ENCODE data around the gene NAA10. TPM values are rescaled to one million over a fixed set of nuclear protein-coding genes. Genes with fewer than 3 reads are reported as not detected.
A peak's percentile ranks its signal among the peaks of the same experiment; 100 is the strongest.

The NAA10 gene
- total and polyA plus RNA-seq, 7 donors, result 57.4 to 128 (median 84.7) TPM

DNA sequence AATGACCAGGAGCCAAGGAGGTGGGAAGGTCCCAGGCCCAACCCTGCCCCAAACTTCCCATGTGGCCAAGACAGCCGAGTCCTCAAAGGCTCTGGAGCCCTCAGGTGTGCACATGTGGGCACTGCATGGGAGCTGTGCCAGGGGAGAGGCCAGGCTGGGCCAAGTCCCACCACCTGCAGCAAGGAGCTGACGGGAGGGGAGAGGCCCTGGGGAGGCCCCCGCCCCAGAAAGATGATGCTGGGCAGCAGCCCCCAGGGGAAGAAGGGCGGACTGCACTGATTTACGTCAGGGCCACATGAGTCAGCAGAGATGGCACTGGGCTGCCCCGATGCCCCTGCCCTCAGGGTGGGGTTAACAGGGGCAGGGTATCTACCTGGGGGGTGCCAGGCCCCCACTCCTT is 50.2 kb downstream of the NAA10 start:
- H3K36me3 ChIP-seq, result no peaks in the 10 kb centered on the region
- peak overlapping the region in 1 of 4 donors; percentile 31 for H3K27ac ChIP-seq
- 36 to 50% methylated on average over 6 of the region's 6 CpGs for WGBS, 2 donors
- H3K4me3 ChIP-seq, result peak overlapping the region in 2 of 4 donors; percentile 27 to 36
- H3K9me3 ChIP-seq, result no peaks in the 10 kb centered on the region
- TF ChIP-seq EP300 (IDR thresholded peaks at IDR 0.05), result no peak
- TF ChIP-seq POLR2A (IDR thresholded peaks at IDR 0.05), result no peak
- no peak for TF ChIP-seq POLR2AphosphoS5 (IDR thresholded peaks at IDR 0.05)
- TF ChIP-seq, protein P1, sequence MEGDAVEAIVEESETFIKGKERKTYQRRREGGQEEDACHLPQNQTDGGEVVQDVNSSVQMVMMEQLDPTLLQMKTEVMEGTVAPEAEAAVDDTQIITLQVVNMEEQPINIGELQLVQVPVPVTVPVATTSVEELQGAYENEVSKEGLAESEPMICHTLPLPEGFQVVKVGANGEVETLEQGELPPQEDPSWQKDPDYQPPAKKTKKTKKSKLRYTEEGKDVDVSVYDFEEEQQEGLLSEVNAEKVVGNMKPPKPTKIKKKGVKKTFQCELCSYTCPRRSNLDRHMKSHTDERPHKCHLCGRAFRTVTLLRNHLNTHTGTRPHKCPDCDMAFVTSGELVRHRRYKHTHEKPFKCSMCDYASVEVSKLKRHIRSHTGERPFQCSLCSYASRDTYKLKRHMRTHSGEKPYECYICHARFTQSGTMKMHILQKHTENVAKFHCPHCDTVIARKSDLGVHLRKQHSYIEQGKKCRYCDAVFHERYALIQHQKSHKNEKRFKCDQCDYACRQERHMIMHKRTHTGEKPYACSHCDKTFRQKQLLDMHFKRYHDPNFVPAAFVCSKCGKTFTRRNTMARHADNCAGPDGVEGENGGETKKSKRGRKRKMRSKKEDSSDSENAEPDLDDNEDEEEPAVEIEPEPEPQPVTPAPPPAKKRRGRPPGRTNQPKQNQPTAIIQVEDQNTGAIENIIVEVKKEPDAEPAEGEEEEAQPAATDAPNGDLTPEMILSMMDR (IDR thresholded peaks at IDR 0.05), result no peak
- peaks cover 0 to 10% (median 6%) of the 10 kb centered on the region in 4 donors for H3K4me1 ChIP-seq
- intact Hi-C loops (cut with DNase I), result no loop called here
- DNase-seq, result no peak
- peaks cover 13 to 59% (median 38%) of the 10 kb centered on the region in 3 donors for H3K27me3 ChIP-seq

DNA sequence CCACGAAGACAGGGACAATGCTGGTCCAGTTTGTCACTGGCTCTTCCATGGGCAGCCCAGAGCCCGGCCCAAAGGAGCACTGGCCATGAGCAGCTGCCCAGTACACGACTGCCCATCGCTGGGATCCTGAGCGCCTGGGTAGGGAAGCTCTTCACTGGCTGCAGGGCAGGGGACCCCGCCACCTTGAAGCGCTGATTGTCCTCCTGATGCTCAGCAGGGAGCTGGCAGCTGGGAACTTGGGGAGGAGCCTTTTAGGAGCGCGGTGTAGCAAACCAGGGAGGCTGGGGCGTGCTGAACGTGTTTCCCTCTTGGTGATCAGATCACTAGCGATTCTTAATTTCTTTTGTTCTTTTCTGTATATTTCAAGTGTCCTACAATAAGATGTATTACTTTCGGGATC is 50.7 kb downstream of the NAA10 start:
- DNase-seq, result no peak
- peaks cover 0 to 10% (median 6%) of the 10 kb centered on the region in 4 donors for H3K4me1 ChIP-seq
- no peaks in the 10 kb centered on the region for H3K9me3 ChIP-seq
- intact Hi-C loops (cut with DNase I), result no loop called here
- peaks cover 16 to 63% (median 41%) of the 10 kb centered on the region in 3 donors for H3K27me3 ChIP-seq
- TF ChIP-seq, protein P1 (IDR thresholded peaks at IDR 0.05), result no peak
- TF ChIP-seq POLR2A (IDR thresholded peaks at IDR 0.05) (no peak), EP300 (IDR thresholded peaks at IDR 0.05) (no peak), POLR2AphosphoS5 (IDR thresholded peaks at IDR 0.05) (no peak)
- H3K27ac ChIP-seq, result peak overlapping the region in 1 of 4 donors; percentile 23
- no peaks in the 10 kb centered on the region for H3K36me3 ChIP-seq
- no peak overlapping the region for H3K4me3 ChIP-seq
- WGBS, 2 donors, result 64 to 73% methylated on average over 13 of the region's 13 CpGs

DNA sequence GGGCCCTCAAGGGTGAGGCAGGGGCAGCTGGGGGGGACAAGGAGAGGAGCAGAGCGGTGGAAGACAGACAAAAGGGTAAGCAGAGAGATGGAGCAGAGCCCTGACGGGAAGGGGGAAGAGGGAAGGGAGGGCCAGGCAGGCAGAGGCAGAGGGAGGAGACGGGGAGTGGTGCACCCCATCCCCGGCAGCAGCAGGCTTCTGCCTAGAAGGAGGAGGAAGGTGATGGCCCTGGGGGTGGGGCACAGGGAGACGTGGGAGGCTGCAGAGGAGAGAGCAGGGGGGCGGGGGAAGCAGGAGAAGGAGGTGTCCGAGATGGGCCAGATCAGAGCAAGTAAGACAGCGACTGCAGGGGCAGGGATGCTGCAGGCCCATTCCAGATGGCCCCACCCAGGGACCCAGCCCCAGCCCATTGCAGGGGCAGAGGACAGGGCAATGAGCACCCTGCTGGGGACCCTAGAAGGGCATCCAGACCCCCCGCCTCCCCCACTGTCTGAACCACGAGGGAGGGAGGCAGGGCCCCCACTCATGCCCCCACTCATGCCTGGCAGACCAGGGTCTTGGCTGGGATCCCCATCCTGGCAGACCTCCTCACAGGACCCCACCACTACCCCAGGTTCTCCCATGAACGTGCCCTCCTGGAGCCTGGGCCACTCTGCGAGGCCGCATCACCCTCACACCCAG is 51.5 kb downstream of the NAA10 start:
- Histone ChIP-seq H3K4me1 (peaks cover 0 to 10% (median 6%) of the 10 kb centered on the region in 4 donors), H3K36me3 (no peaks in the 10 kb centered on the region), H3K4me3 (no peak overlapping the region), H3K27me3 (peaks cover 16 to 71% (median 41%) of the 10 kb centered on the region in 3 donors), H3K27ac (peak overlapping the region in 1 of 4 donors; percentile 23), H3K9me3 (no peaks in the 10 kb centered on the region)
- no peak for DNase-seq
- 45 to 54% methylated on average over 13 of the region's 13 CpGs for WGBS, 2 donors
- TF ChIP-seq, protein P1 (IDR thresholded peaks at IDR 0.05), result no peak
- no peak for TF ChIP-seq EP300 (IDR thresholded peaks at IDR 0.05)
- no peak for TF ChIP-seq POLR2AphosphoS5 (IDR thresholded peaks at IDR 0.05)
- intact Hi-C loops (cut with DNase I), result no loop called here

DNA sequence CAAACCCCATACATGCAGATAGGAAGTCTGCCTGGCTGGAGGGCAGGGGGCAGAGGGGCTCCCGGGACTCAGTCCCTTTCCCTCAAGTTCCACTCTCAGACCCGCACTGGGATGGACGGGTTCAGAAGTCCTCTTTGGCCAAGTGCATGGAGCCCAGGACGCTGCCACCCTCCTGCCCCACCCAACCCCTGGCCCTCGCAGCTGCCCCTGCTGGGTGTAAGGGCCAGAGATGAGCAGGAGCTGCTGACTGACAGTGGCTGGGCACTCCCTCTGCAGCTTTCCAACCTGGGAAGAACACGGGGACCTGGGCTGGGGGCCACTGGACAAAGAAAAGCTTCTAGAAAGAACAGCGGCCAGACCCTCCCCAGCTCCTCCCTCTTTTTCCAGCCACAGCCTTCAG is 52.3 kb downstream of the NAA10 start:
- Histone ChIP-seq H3K4me3 (no peak overlapping the region), H3K9me3 (no peaks in the 10 kb centered on the region), H3K4me1 (peaks cover 0 to 10% (median 6%) of the 10 kb centered on the region in 4 donors), H3K36me3 (no peaks in the 10 kb centered on the region), H3K27me3 (peaks cover 16 to 77% (median 41%) of the 10 kb centered on the region in 3 donors), H3K27ac (peak overlapping the region in 1 of 4 donors; percentile 34)
- DNase-seq, result no peak
- 18 to 50% methylated on average over 7 of the region's 7 CpGs for WGBS, 2 donors
- intact Hi-C loops (cut with DNase I), result no loop called here
- TF ChIP-seq POLR2AphosphoS5 (IDR thresholded peaks at IDR 0.05) (no peak), POLR2A (IDR thresholded peaks at IDR 0.05) (no peak), EP300 (IDR thresholded peaks at IDR 0.05) (no peak)
- TF ChIP-seq, protein P1 (IDR thresholded peaks at IDR 0.05), result no peak
